Epithelial cell of proximal tubule (primary cell): Measurements from ENCODE around the gene ADCY1. TPM values are rescaled to one million over a fixed set of nuclear protein-coding genes. Genes with fewer than 3 reads are reported as not detected.
"Not testable (repeated sequence)": the region's sequence is repeated elsewhere in the genome, so short reads cannot be mapped to it uniquely, and the experiment has no call there.

Source experiments
- DNase-seq: peaks from one replicate; pipeline ENCODE4 v3.0.0-alpha.2; 2011; ENCODE audit warnings: low read depth
- H3K4me3 ChIP-seq: 2 replicates; pipeline ENCODE4 v1.5.1; 2011; ENCODE audit warnings: low read depth, mild to moderate bottlenecking, low read length
- CTCF ChIP-seq: conservative IDR thresholded peaks from 2 replicates; pipeline ENCODE4 v1.5.1; 2012; ENCODE audit warnings: low read depth, mild to moderate bottlenecking, low read length
- total RNA-seq: library from RNA; depleted of rRNA; stranded (reverse); fragments of >200 nt; gene quantifications from 2 replicates; pipeline ENCODE4 v1.2.3, GENCODE V29; 2015

Gene ADCY1
- total RNA-seq, 1 donor from 2014 or later: 1.2 TPM

GRCh38 chr7:45748976-45749375 is 174.8 kb downstream of the ADCY1 start:
- peak; percentile 37 for TF ChIP-seq CTCF
- H3K4me3 ChIP-seq, DNase-seq: not testable (repeated sequence)

GRCh38 chr7:45751352-45751751 is 177.2 kb downstream of the ADCY1 start:
- DNase-seq, H3K4me3 ChIP-seq: not testable (repeated sequence)

- not testable (repeated sequence) for DNase-seq
Observed at GRCh38 chr7:45756333-45756732, 182.2 kb downstream of the ADCY1 start.

GRCh38 chr7:45756757-45757156 is 182.6 kb downstream of the ADCY1 start:
- not testable (repeated sequence) for DNase-seq, H3K4me3 ChIP-seq
- TF ChIP-seq CTCF: peak; percentile 38

More at GRCh38 chr7:45756333-45756732, 182.2 kb downstream of the ADCY1 start:
- not testable (repeated sequence) for H3K4me3 ChIP-seq

GRCh38 chr7:45759464-45759863 is 185.3 kb downstream of the ADCY1 start:
- H3K4me3 ChIP-seq, DNase-seq: not testable (repeated sequence)

- H3K4me3 ChIP-seq: not testable (repeated sequence)
Observed at GRCh38 chr7:45761545-45762205, 187.5 kb downstream of the ADCY1 start.

GRCh38 chr7:45762225-45762994 is 188.2 kb downstream of the ADCY1 start:
- not testable (repeated sequence) for H3K4me3 ChIP-seq, DNase-seq

More at GRCh38 chr7:45761545-45762205, 187.5 kb downstream of the ADCY1 start:
- not testable (repeated sequence) for DNase-seq

GRCh38 chr7:45768516-45769394 is 194.6 kb downstream of the ADCY1 start:
- H3K4me3 ChIP-seq: peak overlapping the region; percentile 88
- peak; percentile 4 for TF ChIP-seq CTCF
- peak; percentile 75 for DNase-seq

GRCh38 chr7:45769626-45770025 is 195.5 kb downstream of the ADCY1 start:
- not testable (repeated sequence) for DNase-seq
- H3K4me3 ChIP-seq: peak overlapping the region; percentile 88
